HepG2 (cell line): Measurements from ENCODE around the gene CHRNG. TPM values are rescaled to one million over a fixed set of nuclear protein-coding genes. Genes with fewer than 3 reads are reported as not detected.

ENCODE experiments used
- ATAC-seq: fragments of 200-7000 bp; cut with Tn5 transposase; 3 replicates; pipeline ENCODE4 v1.9.1; 2020; ENCODE audit warnings: mild to moderate bottlenecking, moderate library complexity
- BruUV-seq: library from RNA; stranded (reverse); fragments of 400-500 nt; replicated peaks from 2 replicates; lab custom pipeline; 2021; lab: Mats Ljungman, UMichigan
- CTCF ChIA-PET: fragments of 300-600 bp; formaldehyde crosslinking; extraction: SDS; loops from one replicate; lab custom pipeline; 2021; ENCODE audit warnings: low total read pairs, inconsistent platforms, low intra/inter-chr PET ratio; lab: Yijun Ruan, JAX
- POLR2A ChIA-PET: fragments of 350-600 bp; sonication (Branson Sonifier 250); formaldehyde crosslinking; loops from one replicate; lab custom pipeline; 2020; ENCODE audit warnings: antibody characterized with exemption, inconsistent platforms; lab: Yijun Ruan, JAX
- DNase-seq: peaks from one replicate; pipeline ENCODE4 v3.0.0-alpha.2; 2015; ENCODE audit warnings: low spot score
- FAIRE-seq: peaks from 3 replicates; lab custom pipeline; 2011; peaks lifted over from hg19 to GRCh38; lab: Jason Lieb, UNC
- H2AFZ ChIP-seq: one replicate; pipeline ENCODE4 v1.6.1; 2011; ENCODE audit warnings: low read length, inconsistent platforms
- H3K27ac ChIP-seq: fragments of 300-600 bp; 3 replicates; pipeline ENCODE4 v1.8.0; 2011; ENCODE audit warnings: mixed run types, mild to moderate bottlenecking, mixed read lengths, low read length, inconsistent platforms; ENCODE audit not compliant: insufficient read depth; ENCODE audit errors: extremely low read length
- H3K27me3 ChIP-seq, 2 experiments: fragments of 200-600 bp in 1 of 2; 2 replicates in 1 of 2; 3 replicates in 1 of 2; pipeline versions ENCODE4 v1.6.0 to v1.8.0; 2011; ENCODE audit warnings: low read length in 2 of 2, mild to moderate bottlenecking in 2 of 2, moderate library complexity in 2 of 2, inconsistent platforms in 1 of 2; ENCODE audit not compliant: insufficient read depth in 2 of 2, control insufficient read depth in 1 of 2
- H3K36me3 ChIP-seq, 2 experiments: fragments of 200-600 bp in 1 of 2; replicated peaks in 1 of 2; 2 replicates in 1 of 2; 3 replicates in 1 of 2; pipeline versions ENCODE4 v1.5.1 to v1.8.0; 2011; ENCODE audit warnings: low read length in 2 of 2, inconsistent platforms in 1 of 2; ENCODE audit not compliant: insufficient read depth in 2 of 2, control insufficient read depth in 1 of 2
- H3K4me1 ChIP-seq: 2 replicates; pipeline ENCODE4 v1.5.1; 2012; ENCODE audit warnings: low read length, inconsistent platforms; ENCODE audit not compliant: insufficient read depth
- H3K4me2 ChIP-seq: 2 replicates; pipeline ENCODE4 v1.6.0; 2011; ENCODE audit warnings: low read depth, low read length, inconsistent platforms
- H3K4me3 ChIP-seq, 3 experiments: fragments of 200-600 bp in 1 of 3; sonication (generic), shearing (Covaris generic) in 1 of 3; replicated peaks in 1 of 3; 2 replicates each; pipeline ENCODE4 v1.5.1; 2011 to 2016; ENCODE audit warnings: low read length in 3 of 3, inconsistent platforms in 2 of 3, low read depth in 2 of 3, mild to moderate bottlenecking in 2 of 3, control low read depth in 1 of 3, mixed read lengths in 1 of 3; ENCODE audit not compliant: insufficient read depth in 1 of 3
- H3K79me2 ChIP-seq: one replicate; pipeline ENCODE4 v1.6.1; 2011; ENCODE audit warnings: low read length, inconsistent platforms; ENCODE audit not compliant: insufficient read depth
- H3K9ac ChIP-seq: 2 replicates; pipeline ENCODE4 v1.6.0; 2011; ENCODE audit warnings: mild to moderate bottlenecking, low read depth, low read length, inconsistent platforms; ENCODE audit not compliant: insufficient read depth
- H3K9me3 ChIP-seq: 2 replicates; pipeline ENCODE4 v1.5.1; 2012; ENCODE audit warnings: mild to moderate bottlenecking, low read length
- H4K20me1 ChIP-seq: 2 replicates; pipeline ENCODE4 v1.6.0; 2011; ENCODE audit warnings: inconsistent platforms, mild to moderate bottlenecking, low read length, moderate library complexity; ENCODE audit not compliant: insufficient read depth
- AHDC1 ChIP-seq: sonication (generic); formaldehyde crosslinking; IDR thresholded peaks from 2 replicates; pipeline ENCODE4 v1.5.1; 2020; ENCODE audit warnings: mild to moderate bottlenecking, missing genetic modification reagents, borderline replicate concordance
- HMGA1 ChIP-seq: sonication (generic); formaldehyde crosslinking; conservative IDR thresholded peaks from 2 replicates; pipeline ENCODE4 v1.4.0; 2020; ENCODE audit warnings: missing genetic modification reagents
- HNRNPK ChIP-seq: fragments of 200-400 bp; formaldehyde crosslinking; IDR thresholded peaks from 2 replicates; pipeline ENCODE4 v1.6.1; 2018; ENCODE audit warnings: low read length, low read depth, moderate library complexity, mild to moderate bottlenecking; ENCODE audit not compliant: poor library complexity, severe bottlenecking
- PLSCR1 ChIP-seq: sonication (generic); formaldehyde crosslinking; IDR thresholded peaks from 2 replicates; pipeline ENCODE4 v1.5.0; 2020; ENCODE audit warnings: missing genetic modification reagents, mild to moderate bottlenecking, borderline replicate concordance
- SOX6 ChIP-seq, 2 experiments: fragments of 450-650 bp in 1 of 2; sonication (generic) in 1 of 2; formaldehyde crosslinking in 1 of 2; IDR thresholded peaks; 2 replicates each; pipeline versions ENCODE4 v1.4.0 to v1.6.1; 2017 to 2020; ENCODE audit warnings: antibody characterized with exemption in 1 of 2, mild to moderate bottlenecking in 1 of 2, missing genetic modification reagents in 1 of 2
- ZNF275 ChIP-seq: sonication (generic); formaldehyde crosslinking; IDR thresholded peaks from 2 replicates; pipeline ENCODE4 v1.8.0; 2022; ENCODE audit warnings: missing genetic modification reagents, mild to moderate bottlenecking, inconsistent platforms, borderline replicate concordance
- ZNF292 ChIP-seq: sonication (generic); formaldehyde crosslinking; IDR thresholded peaks from 2 replicates; pipeline ENCODE4 v1.8.1; 2022; ENCODE audit warnings: mild to moderate bottlenecking, low read depth, missing genetic modification reagents, borderline replicate concordance
- ZNF883 ChIP-seq: sonication (generic); formaldehyde crosslinking; IDR thresholded peaks from 2 replicates; pipeline ENCODE4 v1.5.1; 2020; ENCODE audit warnings: mild to moderate bottlenecking, missing genetic modification reagents; ENCODE audit errors: not compliant biosample characterization
- ZSCAN12 ChIP-seq: sonication (generic); formaldehyde crosslinking; IDR thresholded peaks from 2 replicates; pipeline ENCODE4 v1.9.0; 2021; ENCODE audit warnings: mild to moderate bottlenecking, missing genetic modification reagents
- in situ Hi-C: cut with HindIII; loops from 2 replicates; pipeline ENCODE4 v1.10.0; 2017; ENCODE audit warnings: low pct_unique_long_range_greater_than_20kb; ENCODE audit not compliant: extremely low pct_ligation_motif_present
- intact Hi-C: fragments of 100-400 bp; cut with micrococcal nuclease; formaldehyde crosslinking; loops from one replicate; pipeline ENCODE4 v1.10.0; 2022; ENCODE audit not compliant: unreplicated experiment
- polyA plus RNA-seq, 8 experiments: library from polyadenylated mRNA; depleted of rRNA in 3 of 8; stranded (reverse) in 7 of 8; unstranded in 1 of 8; fragments of >200 nt; fragmentation: Illumina TruSeq in 4 of 8; extraction: Trizol in 4 of 8; gene quantifications; 2 replicates each; pipeline versions ENCODE4 v1.2.1 to v1.2.3, GENCODE V29; 2011 to 2016; ENCODE audit warnings: low read depth in 4 of 8, missing spikeins in 1 of 8, mixed read lengths in 1 of 8; ENCODE audit not compliant: insufficient read depth in 1 of 8
- total RNA-seq, 5 experiments: library from RNA; depleted of rRNA; stranded (reverse); fragments of >200 nt; fragmentation: Illumina TruSeq; extraction: Trizol; gene quantifications; 2 replicates each; pipeline ENCODE4 v1.2.3, GENCODE V29; 2016; ENCODE audit warnings: low read depth in 1 of 5
- TF ChIP-seq, protein P1 (sequence below): IDR thresholded peaks from 2 replicates; pipeline ENCODE4 v1.6.1; 2016; ENCODE audit warnings: missing biosample characterization, missing genetic modification reagents, low read depth

CHRNG gene
- total and polyA plus RNA-seq, 2 of the 13 experiments (the other 11 are each of a cell fraction or from before 2014, with no cell fraction given) = not detected

- TF ChIP-seq AHDC1 = no peak
- TF ChIP-seq ZNF292 (CRISPR knock-in tag) = no peak
These were observed 24.1 kb downstream of the CHRNG start (continued) for GRCh38 chr2:232563580-232563979.

- Histone ChIP-seq H3K27me3 (no peaks in the 10 kb centered on the region), H3K36me3 (peaks cover 43 to 79% of the 10 kb centered on the region in 2 experiments), H3K4me3 (no peak overlapping the region), H3K9me3 (no peaks in the 10 kb centered on the region), H3K9ac (no peak overlapping the region), H3K79me2 (no peaks in the 10 kb centered on the region), H4K20me1 (no peaks in the 10 kb centered on the region), H3K4me1 (peaks cover 4% of the 10 kb centered on the region), H3K4me2 (no peak overlapping the region), H2AFZ (no peak overlapping the region), H3K27ac (no peak overlapping the region)
- in situ Hi-C loops = no loop called here
- intact Hi-C loops = no loop called here
- no peak for ATAC-seq
- no peak for FAIRE-seq
- ChIA-PET POLR2A (no interaction called here), CTCF (no interaction called here)
- no peak for DNase-seq
- TF ChIP-seq SOX6 (IDR thresholded peaks at IDR 0.05) = no peak
- TF ChIP-seq SOX6 (CRISPR knock-in tag; IDR thresholded peaks at IDR 0.05) = no peak
- no peak for TF ChIP-seq HMGA1
- TF ChIP-seq, protein P1, sequence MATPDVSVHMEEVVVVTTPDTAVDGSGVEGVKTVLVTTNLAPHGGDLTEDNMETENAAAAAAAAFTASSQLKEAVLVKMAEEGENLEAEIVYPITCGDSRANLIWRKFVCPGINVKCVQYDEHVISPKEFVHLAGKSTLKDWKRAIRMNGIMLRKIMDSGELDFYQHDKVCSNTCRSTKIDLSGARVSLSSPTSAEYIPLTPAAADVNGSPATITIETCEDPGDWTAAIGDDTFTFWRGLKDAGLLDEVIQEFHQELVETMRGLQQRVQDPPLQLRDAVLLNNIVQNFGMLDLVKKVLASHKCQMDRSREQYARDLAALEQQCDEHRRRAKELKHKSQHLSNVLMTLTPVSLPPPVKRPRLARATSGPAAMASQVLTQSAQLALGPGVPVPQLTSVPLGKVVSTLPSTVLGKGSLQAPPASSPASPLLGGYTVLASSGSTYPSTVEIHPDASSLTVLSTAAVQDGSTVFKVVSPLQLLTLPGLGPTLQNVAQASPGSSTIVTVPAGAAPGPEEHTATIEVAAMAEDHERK (CRISPR knock-in tag) = no peak
- TF ChIP-seq HNRNPK = no peak
- no peak for TF ChIP-seq ZNF883 (CRISPR knock-in tag)
- no peak for TF ChIP-seq ZSCAN12
- TF ChIP-seq PLSCR1 (CRISPR knock-in tag) = no peak
- TF ChIP-seq ZNF275 (CRISPR knock-in tag) = no peak
- no TSS peak for BruUV-seq
These were observed 28.2 kb downstream of the CHRNG start for GRCh38 chr2:232567721-232568120.
